DND-41 (cell line): ENCODE data around the gene RNF207.

Experiments used
- CTCF ChIP-seq: IDR thresholded peaks from 2 replicates; pipeline ENCODE4 v1.5.1; 2012; ENCODE audit warnings: borderline replicate concordance, low read length, moderate library complexity, mild to moderate bottlenecking; ENCODE audit not compliant: poor library complexity, severe bottlenecking; ENCODE audit errors: extremely low read depth
- EZH2 ChIP-seq: IDR thresholded peaks from 3 replicates; pipeline ENCODE4 v1.6.1; 2012; ENCODE audit warnings: borderline replicate concordance, low read depth, mild to moderate bottlenecking, moderate library complexity, low read length, inconsistent platforms; ENCODE audit not compliant: severe bottlenecking

DNA sequence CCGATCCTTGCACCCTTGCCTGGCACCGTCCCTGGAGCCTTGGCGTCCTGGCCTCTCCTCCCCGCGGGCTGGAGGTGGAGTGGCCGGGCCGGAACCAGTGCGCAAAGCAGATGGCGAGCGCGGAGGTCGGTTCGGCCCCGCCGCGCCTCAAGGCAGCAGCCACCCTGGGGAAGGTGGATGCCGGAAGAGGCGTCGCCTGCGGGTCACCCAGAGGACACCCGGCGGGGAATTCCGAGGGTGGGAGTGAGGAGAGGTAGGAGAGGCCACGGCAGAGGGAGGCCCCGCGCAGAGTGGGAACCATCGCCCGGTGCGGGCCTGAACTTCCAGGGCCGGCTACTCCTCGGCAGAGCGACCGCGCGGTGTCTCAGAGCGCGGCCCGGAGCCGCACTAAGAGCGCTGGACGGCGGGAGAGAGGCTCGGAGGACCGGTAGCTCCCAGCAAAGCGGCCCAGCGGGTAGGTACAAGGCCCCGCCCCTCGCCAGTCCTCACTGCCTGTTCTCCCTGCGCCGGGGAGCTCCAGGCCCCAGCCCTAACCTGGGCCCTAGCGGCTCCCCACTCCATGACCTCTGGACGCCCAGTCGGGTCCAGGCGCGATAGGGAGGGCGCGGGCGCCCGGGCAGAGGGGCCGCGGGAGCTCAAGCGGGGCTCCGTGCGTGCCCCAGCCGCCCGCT is at the start of gene RNF207:
- TF ChIP-seq CTCF (no peak), EZH2 (no peak)
